ENCODE data around the gene CATSPERD.

Gene CATSPERD

GRCh38 chr19:5798244-5798643, 77.8 kb downstream of the CATSPERD start:
- TF ChIP-seq CTCF (IDR thresholded peaks at IDR 0.05; ENCODE audit: low read depth, low read length, missing control alignments): no peak
- Histone ChIP-seq H3K36me3 (replicated peaks) (no peaks in the 10 kb centered on the region), H3K27ac (no peak overlapping the region), H3K4me3 (ENCODE audit: low read depth, low read length) (no peak overlapping the region), H3K27me3 (replicated peaks) (no peaks in the 10 kb centered on the region)
- in situ Hi-C loops (cut with HindIII; ENCODE audit: low pct_ligation_motif_present, low sequenced_read_pairs): no loop called here
- DNase-seq: no peak

GRCh38 chr19:5799247-5800241, 79.1 kb downstream of the CATSPERD start:
- TF ChIP-seq CTCF (IDR thresholded peaks at IDR 0.05; ENCODE audit: low read depth, low read length, missing control alignments): no peak
- no peaks in the 10 kb centered on the region for H3K36me3 ChIP-seq (replicated peaks)
- H3K27ac ChIP-seq: no peak overlapping the region
- DNase-seq: no peak
- peaks cover 4% of the 10 kb centered on the region for H3K27me3 ChIP-seq (replicated peaks)
- H3K4me3 ChIP-seq (ENCODE audit: low read depth, low read length): no peak overlapping the region
- in situ Hi-C loops (cut with HindIII; ENCODE audit: low pct_ligation_motif_present, low sequenced_read_pairs): no loop called here

- H3K27me3 ChIP-seq (replicated peaks): peaks cover 9% of the 10 kb centered on the region
- no peak for TF ChIP-seq CTCF (IDR thresholded peaks at IDR 0.05; ENCODE audit: low read depth, low read length, missing control alignments)
- H3K36me3 ChIP-seq (replicated peaks): no peaks in the 10 kb centered on the region
- in situ Hi-C loops (cut with HindIII; ENCODE audit: low pct_ligation_motif_present, low sequenced_read_pairs): no loop called here
- H3K4me3 ChIP-seq (ENCODE audit: low read depth, low read length): no peak overlapping the region
- DNase-seq: no peak
- H3K27ac ChIP-seq: no peak overlapping the region
Observed at GRCh38 chr19:5800361-5801270, 80.2 kb downstream of the CATSPERD start.

GRCh38 chr19:5801796-5802619, 81.6 kb downstream of the CATSPERD start:
- no peak for DNase-seq
- Histone ChIP-seq H3K27me3 (replicated peaks) (peaks cover 15% of the 10 kb centered on the region), H3K4me3 (ENCODE audit: low read depth, low read length) (no peak overlapping the region), H3K36me3 (replicated peaks) (no peaks in the 10 kb centered on the region), H3K27ac (no peak overlapping the region)
- in situ Hi-C loops (cut with HindIII; ENCODE audit: low pct_ligation_motif_present, low sequenced_read_pairs): no loop called here
- TF ChIP-seq CTCF (IDR thresholded peaks at IDR 0.05; ENCODE audit: low read depth, low read length, missing control alignments): no peak

- no peaks in the 10 kb centered on the region for H3K36me3 ChIP-seq (replicated peaks)
- no peak for DNase-seq
- no peak overlapping the region for H3K27ac ChIP-seq
- in situ Hi-C loops (cut with HindIII; ENCODE audit: low pct_ligation_motif_present, low sequenced_read_pairs): no loop called here
- peaks cover 15% of the 10 kb centered on the region for H3K27me3 ChIP-seq (replicated peaks)
- H3K4me3 ChIP-seq (ENCODE audit: low read depth, low read length): peak overlapping the region; percentile 39
- no peak for TF ChIP-seq CTCF (IDR thresholded peaks at IDR 0.05; ENCODE audit: low read depth, low read length, missing control alignments)
Observed at GRCh38 chr19:5803441-5803751, 83.0 kb downstream of the CATSPERD start.

Measured in brain microvascular endothelial cell (primary cell).